ENCODE measurements around the gene SMO.
"Not testable (repeated sequence)": the region's sequence is repeated elsewhere in the genome, so short reads cannot be mapped to it uniquely, and the experiment has no call there.

SMO gene

GRCh38 chr7:129210256-129210988 is 22.0 kb downstream of the SMO start:
- ATAC-seq (peak; percentile 83), DNase-seq (peak; percentile 83)
- no peaks in the 10 kb centered on the region for H3K9me3 Mint-ChIP-seq
- H3K4me1 Mint-ChIP-seq: no peaks in the 10 kb centered on the region
- no peak overlapping the region for H3K27ac Mint-ChIP-seq
- H3K27me3 Mint-ChIP-seq: no peaks in the 10 kb centered on the region
- no peaks in the 10 kb centered on the region for H3K36me3 Mint-ChIP-seq (ENCODE audit: low read depth)
- no peak overlapping the region for H3K4me3 Mint-ChIP-seq

- Mint-ChIP-seq H3K27ac (no peak overlapping the region), H3K4me1 (no peaks in the 10 kb centered on the region), H3K27me3 (no peaks in the 10 kb centered on the region), H3K36me3 (ENCODE audit: low read depth) (no peaks in the 10 kb centered on the region), H3K9me3 (no peaks in the 10 kb centered on the region), H3K4me3 (no peak overlapping the region)
- DNase-seq: no peak
- no peak for ATAC-seq
These were observed 22.5 kb downstream of the SMO start for GRCh38 chr7:129210989-129211312.

- Mint-ChIP-seq H3K4me3 (no peak overlapping the region), H3K4me1 (no peaks in the 10 kb centered on the region), H3K27ac (no peak overlapping the region), H3K9me3 (no peaks in the 10 kb centered on the region), H3K36me3 (ENCODE audit: low read depth) (no peaks in the 10 kb centered on the region), H3K27me3 (no peaks in the 10 kb centered on the region)
- no peak for ATAC-seq
- no peak for DNase-seq
These were observed 23.7 kb downstream of the SMO start for GRCh38 chr7:129212126-129212525.

- ATAC-seq: no peak
- H3K9me3 Mint-ChIP-seq: no peaks in the 10 kb centered on the region
- no peak overlapping the region for H3K4me3 Mint-ChIP-seq
- no peaks in the 10 kb centered on the region for H3K27me3 Mint-ChIP-seq
- no peak for DNase-seq
- no peaks in the 10 kb centered on the region for H3K4me1 Mint-ChIP-seq
- H3K27ac Mint-ChIP-seq: no peak overlapping the region
- no peaks in the 10 kb centered on the region for H3K36me3 Mint-ChIP-seq (ENCODE audit: low read depth)
These were observed 24.2 kb downstream of the SMO start for GRCh38 chr7:129212596-129212995.

- H3K27me3 Mint-ChIP-seq: peaks cover 3% of the 10 kb centered on the region
- ATAC-seq: no peak
These were observed 25.4 kb downstream of the SMO start for GRCh38 chr7:129213828-129214227.

GRCh38 chr7:129215691-129216090 is 27.3 kb downstream of the SMO start:
- not testable (repeated sequence) for H3K27me3 Mint-ChIP-seq, H3K4me1 Mint-ChIP-seq, DNase-seq

More at GRCh38 chr7:129213828-129214227, 25.4 kb downstream of the SMO start:
- Mint-ChIP-seq H3K27ac (no peak overlapping the region), H3K4me3 (no peak overlapping the region), H3K36me3 (ENCODE audit: low read depth) (no peaks in the 10 kb centered on the region), H3K4me1 (no peaks in the 10 kb centered on the region), H3K9me3 (no peaks in the 10 kb centered on the region)
- DNase-seq: no peak

GRCh38 chr7:129216101-129216715 is 27.8 kb downstream of the SMO start:
- not testable (repeated sequence) for H3K9me3 Mint-ChIP-seq; DNase-seq; H3K27me3 Mint-ChIP-seq; H3K36me3 Mint-ChIP-seq (ENCODE audit: low read depth); H3K4me3 Mint-ChIP-seq; H3K27ac Mint-ChIP-seq; ATAC-seq; H3K4me1 Mint-ChIP-seq

More at GRCh38 chr7:129215691-129216090, 27.3 kb downstream of the SMO start:
- H3K27ac Mint-ChIP-seq; H3K36me3 Mint-ChIP-seq (ENCODE audit: low read depth); ATAC-seq; H3K4me3 Mint-ChIP-seq; H3K9me3 Mint-ChIP-seq: not testable (repeated sequence)

- ATAC-seq; H3K4me1 Mint-ChIP-seq; H3K36me3 Mint-ChIP-seq (ENCODE audit: low read depth); DNase-seq; H3K4me3 Mint-ChIP-seq; H3K9me3 Mint-ChIP-seq; H3K27me3 Mint-ChIP-seq; H3K27ac Mint-ChIP-seq: not testable (repeated sequence)
These were observed 28.5 kb downstream of the SMO start for GRCh38 chr7:129216821-129217416.

- Mint-ChIP-seq H3K9me3 (no peaks in the 10 kb centered on the region), H3K27ac (no peak overlapping the region), H3K36me3 (ENCODE audit: low read depth) (no peaks in the 10 kb centered on the region), H3K27me3 (peaks cover 3% of the 10 kb centered on the region), H3K4me1 (peaks cover 14% of the 10 kb centered on the region), H3K4me3 (no peak overlapping the region)
- DNase-seq (peak; percentile 82), ATAC-seq (peak; percentile 84)
These were observed 30.2 kb downstream of the SMO start for GRCh38 chr7:129218514-129219062.

- H3K9me3 Mint-ChIP-seq; DNase-seq; ATAC-seq; H3K27ac Mint-ChIP-seq; H3K27me3 Mint-ChIP-seq; H3K36me3 Mint-ChIP-seq (ENCODE audit: low read depth); H3K4me3 Mint-ChIP-seq: not testable (repeated sequence)
- peaks cover 17% of the 10 kb centered on the region for H3K4me1 Mint-ChIP-seq
These were observed 30.7 kb downstream of the SMO start for GRCh38 chr7:129219166-129219565.

- no peaks in the 10 kb centered on the region for H3K36me3 Mint-ChIP-seq (ENCODE audit: low read depth)
- H3K4me1 Mint-ChIP-seq: peaks cover 32% of the 10 kb centered on the region
- peak overlapping the region; percentile 50 for H3K4me3 Mint-ChIP-seq
- no peak for ATAC-seq
- no peak for DNase-seq
- H3K27ac Mint-ChIP-seq: peak overlapping the region; percentile 31
- no peaks in the 10 kb centered on the region for H3K9me3 Mint-ChIP-seq
- H3K27me3 Mint-ChIP-seq: peaks cover 3% of the 10 kb centered on the region
These were observed 33.6 kb downstream of the SMO start for GRCh38 chr7:129222064-129222463.

GRCh38 chr7:129224251-129225205 is 36.1 kb downstream of the SMO start, which contains the start of gene AHCYL2:
Gene AHCYL2, plus strand, starts transcription at chr7:129225030.
- Mint-ChIP-seq H3K9me3 (no peaks in the 10 kb centered on the region), H3K4me1 (peaks cover 32% of the 10 kb centered on the region), H3K36me3 (ENCODE audit: low read depth) (no peaks in the 10 kb centered on the region), H3K27me3 (no peaks in the 10 kb centered on the region), H3K27ac (peak within 1 kb of the TSS; percentile 94), H3K4me3 (peak within 1 kb of the TSS; percentile 89)
- ATAC-seq (peak; percentile 96), DNase-seq (peak; percentile 97)

- Mint-ChIP-seq H3K27ac (peak overlapping the region; percentile 49), H3K9me3 (no peaks in the 10 kb centered on the region), H3K27me3 (no peaks in the 10 kb centered on the region), H3K4me3 (peak overlapping the region; percentile 89), H3K36me3 (ENCODE audit: low read depth) (no peaks in the 10 kb centered on the region), H3K4me1 (peaks cover 32% of the 10 kb centered on the region)
- DNase-seq (peak; percentile 62), ATAC-seq (peak; percentile 34)
These were observed 36.9 kb downstream of the SMO start for GRCh38 chr7:129225206-129225930.

Data from activated naive CD8-positive, alpha-beta T cell treated with anti-CD3 and anti-CD28 coated beads, Interleukin-2, amount 50 U/mL, for 24 hours (primary cell).